HepG2 (cell line): ENCODE measurements around the gene PSMD4. TPM values are rescaled to one million over a fixed set of nuclear protein-coding genes. Genes with fewer than 3 reads are reported as not detected.

ENCODE experiments used
- ATAC-seq: fragments of 200-7000 bp; cut with Tn5 transposase; 3 replicates; pipeline ENCODE4 v1.9.1; 2020; ENCODE audit warnings: mild to moderate bottlenecking, moderate library complexity
- BruUV-seq: library from RNA; stranded (reverse); fragments of 400-500 nt; replicated peaks from 2 replicates; lab custom pipeline; 2021; lab: Mats Ljungman, UMichigan
- CTCF ChIA-PET: fragments of 300-600 bp; formaldehyde crosslinking; extraction: SDS; loops from one replicate; lab custom pipeline; 2021; ENCODE audit warnings: low total read pairs, inconsistent platforms, low intra/inter-chr PET ratio; lab: Yijun Ruan, JAX
- POLR2A ChIA-PET: fragments of 350-600 bp; sonication (Branson Sonifier 250); formaldehyde crosslinking; loops from one replicate; lab custom pipeline; 2020; ENCODE audit warnings: antibody characterized with exemption, inconsistent platforms; lab: Yijun Ruan, JAX
- DNase-seq: peaks from one replicate; pipeline ENCODE4 v3.0.0-alpha.2; 2015; ENCODE audit warnings: low spot score
- FAIRE-seq: peaks from 3 replicates; lab custom pipeline; 2011; peaks lifted over from hg19 to GRCh38; lab: Jason Lieb, UNC
- H2AFZ ChIP-seq: one replicate; pipeline ENCODE4 v1.6.1; 2011; ENCODE audit warnings: low read length, inconsistent platforms
- H3K27ac ChIP-seq: fragments of 300-600 bp; 3 replicates; pipeline ENCODE4 v1.8.0; 2011; ENCODE audit warnings: mixed run types, mild to moderate bottlenecking, mixed read lengths, low read length, inconsistent platforms; ENCODE audit not compliant: insufficient read depth; ENCODE audit errors: extremely low read length
- H3K27me3 ChIP-seq, 2 experiments: fragments of 200-600 bp in 1 of 2; 2 replicates in 1 of 2; 3 replicates in 1 of 2; pipeline versions ENCODE4 v1.6.0 to v1.8.0; 2011; ENCODE audit warnings: low read length in 2 of 2, mild to moderate bottlenecking in 2 of 2, moderate library complexity in 2 of 2, inconsistent platforms in 1 of 2; ENCODE audit not compliant: insufficient read depth in 2 of 2, control insufficient read depth in 1 of 2
- H3K36me3 ChIP-seq, 2 experiments: fragments of 200-600 bp in 1 of 2; replicated peaks in 1 of 2; 2 replicates in 1 of 2; 3 replicates in 1 of 2; pipeline versions ENCODE4 v1.5.1 to v1.8.0; 2011; ENCODE audit warnings: low read length in 2 of 2, inconsistent platforms in 1 of 2; ENCODE audit not compliant: insufficient read depth in 2 of 2, control insufficient read depth in 1 of 2
- H3K4me1 ChIP-seq: 2 replicates; pipeline ENCODE4 v1.5.1; 2012; ENCODE audit warnings: low read length, inconsistent platforms; ENCODE audit not compliant: insufficient read depth
- H3K4me2 ChIP-seq: 2 replicates; pipeline ENCODE4 v1.6.0; 2011; ENCODE audit warnings: low read depth, low read length, inconsistent platforms
- H3K4me3 ChIP-seq, 3 experiments: fragments of 200-600 bp in 1 of 3; sonication (generic), shearing (Covaris generic) in 1 of 3; replicated peaks in 1 of 3; 2 replicates each; pipeline ENCODE4 v1.5.1; 2011 to 2016; ENCODE audit warnings: low read length in 3 of 3, inconsistent platforms in 2 of 3, low read depth in 2 of 3, mild to moderate bottlenecking in 2 of 3, control low read depth in 1 of 3, mixed read lengths in 1 of 3; ENCODE audit not compliant: insufficient read depth in 1 of 3
- H3K79me2 ChIP-seq: one replicate; pipeline ENCODE4 v1.6.1; 2011; ENCODE audit warnings: low read length, inconsistent platforms; ENCODE audit not compliant: insufficient read depth
- H3K9ac ChIP-seq: 2 replicates; pipeline ENCODE4 v1.6.0; 2011; ENCODE audit warnings: mild to moderate bottlenecking, low read depth, low read length, inconsistent platforms; ENCODE audit not compliant: insufficient read depth
- H3K9me3 ChIP-seq: 2 replicates; pipeline ENCODE4 v1.5.1; 2012; ENCODE audit warnings: mild to moderate bottlenecking, low read length
- H4K20me1 ChIP-seq: 2 replicates; pipeline ENCODE4 v1.6.0; 2011; ENCODE audit warnings: inconsistent platforms, mild to moderate bottlenecking, low read length, moderate library complexity; ENCODE audit not compliant: insufficient read depth
- ATAD3A ChIP-seq: sonication (generic); formaldehyde crosslinking; IDR thresholded peaks from 2 replicates; pipeline ENCODE4 v1.4.0; 2020; ENCODE audit warnings: missing genetic modification reagents
- FOXK1 ChIP-seq: sonication (generic); formaldehyde crosslinking; IDR thresholded peaks from 2 replicates; pipeline ENCODE4 v1.4.0; 2020; ENCODE audit warnings: low read depth, missing genetic modification reagents, borderline replicate concordance
- HNRNPH1 ChIP-seq: fragments of 200-400 bp; formaldehyde crosslinking; optimal IDR thresholded peaks from 2 replicates; pipeline ENCODE3; 2017; ENCODE audit warnings: mild to moderate bottlenecking, low read depth, low read length
- KAT7 ChIP-seq: IDR thresholded peaks from 2 replicates; pipeline ENCODE4 v1.6.1; 2018; ENCODE audit warnings: borderline replicate concordance, missing compliant biosample characterization
- MBD4 ChIP-seq: IDR thresholded peaks from 2 replicates; pipeline ENCODE4 v1.6.1; 2012; ENCODE audit warnings: low read length, inconsistent platforms, borderline replicate concordance
- MTF2 ChIP-seq: sonication (generic); formaldehyde crosslinking; IDR thresholded peaks from 2 replicates; pipeline ENCODE4 v1.5.0; 2020; ENCODE audit warnings: missing genetic modification reagents, borderline replicate concordance
- MXD3 ChIP-seq: IDR thresholded peaks from 2 replicates; pipeline ENCODE4 v1.6.1; 2016; ENCODE audit warnings: mild to moderate bottlenecking, missing biosample characterization, missing genetic modification reagents
- NFE2L1 ChIP-seq: sonication (generic); formaldehyde crosslinking; IDR thresholded peaks from 2 replicates; pipeline ENCODE4 v1.4.0; 2020; ENCODE audit warnings: missing genetic modification reagents, mild to moderate bottlenecking, borderline replicate concordance
- SPEN ChIP-seq: sonication (generic); formaldehyde crosslinking; IDR thresholded peaks from 2 replicates; pipeline ENCODE4 v1.5.1; 2020; ENCODE audit warnings: low read depth, mild to moderate bottlenecking, missing genetic modification reagents
- TCF7 ChIP-seq: sonication (generic); IDR thresholded peaks from 2 replicates; pipeline ENCODE4 v1.6.1; 2016; ENCODE audit warnings: antibody characterized with exemption, low read depth
- ZKSCAN5 ChIP-seq: sonication (generic); formaldehyde crosslinking; IDR thresholded peaks from 2 replicates; pipeline ENCODE4 v1.5.1; 2020; ENCODE audit warnings: mild to moderate bottlenecking, missing genetic modification reagents
- ZNF350 ChIP-seq: sonication (generic); formaldehyde crosslinking; IDR thresholded peaks from 2 replicates; pipeline ENCODE4 v1.4.0; 2020; ENCODE audit warnings: mild to moderate bottlenecking, low read depth, missing genetic modification reagents, borderline replicate concordance
- ZNF549 ChIP-seq: sonication (generic); formaldehyde crosslinking; IDR thresholded peaks from 2 replicates; pipeline ENCODE4 v1.5.0; 2020; ENCODE audit warnings: missing genetic modification reagents
- ZNF605 ChIP-seq: sonication (generic); formaldehyde crosslinking; IDR thresholded peaks from 2 replicates; pipeline ENCODE4 v1.8.0; 2022; ENCODE audit warnings: mild to moderate bottlenecking, missing genetic modification reagents
- ZNF703 ChIP-seq: sonication (generic); formaldehyde crosslinking; IDR thresholded peaks from 2 replicates; pipeline ENCODE4 v1.5.1; 2020; ENCODE audit warnings: missing genetic modification reagents, mild to moderate bottlenecking, moderate library complexity, borderline replicate concordance
- WGBS: methylation state at CpG from one replicate; pipeline ENCODE4 v1.1.6; 2017; ENCODE audit warnings: low lambda C conversion rate; 5-methylcytosine and 5-hydroxymethylcytosine counted together
- in situ Hi-C: cut with HindIII; loops from 2 replicates; pipeline ENCODE4 v1.10.0; 2017; ENCODE audit warnings: low pct_unique_long_range_greater_than_20kb; ENCODE audit not compliant: extremely low pct_ligation_motif_present
- intact Hi-C: fragments of 100-400 bp; cut with micrococcal nuclease; formaldehyde crosslinking; loops from one replicate; pipeline ENCODE4 v1.10.0; 2022; ENCODE audit not compliant: unreplicated experiment
- polyA plus RNA-seq, 8 experiments: library from polyadenylated mRNA; depleted of rRNA in 3 of 8; stranded (reverse) in 7 of 8; unstranded in 1 of 8; fragments of >200 nt; fragmentation: Illumina TruSeq in 4 of 8; extraction: Trizol in 4 of 8; gene quantifications; 2 replicates each; pipeline versions ENCODE4 v1.2.1 to v1.2.3, GENCODE V29; 2011 to 2016; ENCODE audit warnings: low read depth in 4 of 8, missing spikeins in 1 of 8, mixed read lengths in 1 of 8; ENCODE audit not compliant: insufficient read depth in 1 of 8
- total RNA-seq, 5 experiments: library from RNA; depleted of rRNA; stranded (reverse); fragments of >200 nt; fragmentation: Illumina TruSeq; extraction: Trizol; gene quantifications; 2 replicates each; pipeline ENCODE4 v1.2.3, GENCODE V29; 2016; ENCODE audit warnings: low read depth in 1 of 5

PSMD4 gene
- total and polyA plus RNA-seq, 2 of the 13 experiments (the other 11 are each of a cell fraction or from before 2014, with no cell fraction given): 194 to 243 TPM

- no peak overlapping the region for H3K4me2 ChIP-seq
- H3K9ac ChIP-seq: no peak overlapping the region
- H3K4me1 ChIP-seq: peaks cover 17% of the 10 kb centered on the region
- 96% methylated on average over 4 of the region's 4 CpGs for WGBS
- DNase-seq: no peak
- H3K79me2 ChIP-seq: no peaks in the 10 kb centered on the region
- intact Hi-C loops (no loop called here), in situ Hi-C loops (no loop called here)
- no peak for ATAC-seq
- TF ChIP-seq ZNF549 (CRISPR knock-in tag) (no peak), HNRNPH1 (no peak), ATAD3A (no peak), ZNF605 (CRISPR knock-in tag) (no peak), NFE2L1 (CRISPR knock-in tag) (no peak), KAT7 (CRISPR knock-in tag) (no peak), ZKSCAN5 (CRISPR knock-in tag) (no peak), MTF2 (CRISPR knock-in tag) (no peak), ZNF703 (no peak), ZNF350 (CRISPR knock-in tag) (no peak), SPEN (no peak), TCF7 (no peak), FOXK1 (CRISPR knock-in tag) (no peak), MXD3 (no peak), MBD4 (no peak)
- H2AFZ ChIP-seq: no peak overlapping the region
- H3K4me3 ChIP-seq: no peak overlapping the region
- H4K20me1 ChIP-seq: no peaks in the 10 kb centered on the region
- H3K27me3 ChIP-seq: no peaks in the 10 kb centered on the region
- peaks cover 10 to 65% of the 10 kb centered on the region in 2 experiments for H3K36me3 ChIP-seq
- H3K9me3 ChIP-seq: no peaks in the 10 kb centered on the region
- no peak overlapping the region for H3K27ac ChIP-seq
- no peak for FAIRE-seq
- ChIA-PET POLR2A (interaction anchor here (1.5 to 2.6 kb wide), 2 partner anchors 15 kb away, joined by 19 to 21 read pairs; partner anchors contain the start of gene PI4KB), CTCF (no interaction called here)
- BruUV-seq: no TSS peak
Measured at GRCh38 chr1:151312411-151312810, 57.9 kb downstream of the PSMD4 start.
